H1 (cell line): Measurements from ENCODE around the gene USP7. TPM values are rescaled to one million over a fixed set of nuclear protein-coding genes. Genes with fewer than 3 reads are reported as not detected.

Experiments
- CTCF ChIA-PET: fragments of 300-600 bp; sonication (Branson Sonifier 250); formaldehyde crosslinking; loops from one replicate; lab custom pipeline; 2021; ENCODE audit not compliant: partially characterized antibody; lab: Charles Lee
- POLR2A ChIA-PET: fragments of 300-600 bp; sonication (Branson Sonifier 250); formaldehyde crosslinking; loops from one replicate; lab custom pipeline; 2021; ENCODE audit warnings: inconsistent platforms; ENCODE audit not compliant: partially characterized antibody; lab: Charles Lee
- DNase-seq, 2 experiments: peaks; one replicate each; pipeline versions ENCODE4 v3.0.0 to v3.0.0-alpha.2; 2010 to 2022; ENCODE audit warnings: low spot score in 2 of 2, low read depth in 1 of 2, mixed read lengths in 1 of 2
- FAIRE-seq: peaks from 2 replicates; lab custom pipeline; 2011; peaks lifted over from hg19 to GRCh38; lab: Jason Lieb, UNC
- H2AFZ ChIP-seq: 2 replicates; pipeline ENCODE4 v1.8.1; 2012; ENCODE audit warnings: low read length, inconsistent platforms
- H2AK5ac ChIP-seq: 2 replicates; pipeline ENCODE4 v1.6.1; 2013; ENCODE audit warnings: low read depth, low read length
- H2BK120ac ChIP-seq: replicated peaks from 2 replicates; pipeline ENCODE3; 2013; ENCODE audit warnings: low read depth, low read length, inconsistent platforms
- H2BK12ac ChIP-seq: 2 replicates; pipeline ENCODE4 v1.6.1; 2013; ENCODE audit warnings: low read depth, low read length
- H2BK15ac ChIP-seq: 2 replicates; pipeline ENCODE4 v1.6.1; 2013; ENCODE audit warnings: low read length
- H2BK20ac ChIP-seq: 2 replicates; pipeline ENCODE4 v1.6.1; 2013; ENCODE audit warnings: low read length
- H2BK5ac ChIP-seq: 2 replicates; pipeline ENCODE4 v1.6.1; 2013; ENCODE audit warnings: low read depth, low read length
- H3K14ac ChIP-seq: 2 replicates; pipeline ENCODE4 v1.6.1; 2013; ENCODE audit warnings: inconsistent platforms; ENCODE audit not compliant: insufficient read length
- H3K18ac ChIP-seq: 2 replicates; pipeline ENCODE4 v1.6.1; 2013; ENCODE audit warnings: low read length; ENCODE audit errors: extremely low read depth
- H3K23ac ChIP-seq: 2 replicates; pipeline ENCODE4 v1.6.1; 2013; ENCODE audit warnings: inconsistent platforms; ENCODE audit not compliant: insufficient read length
- H3K23me2 ChIP-seq: 2 replicates; pipeline ENCODE4 v1.6.1; 2013; ENCODE audit warnings: low read depth, low read length
- H3K27ac ChIP-seq: 2 replicates; pipeline ENCODE4 v1.6.1; 2011; ENCODE audit warnings: low read depth, low read length, inconsistent platforms
- H3K27me3 ChIP-seq, 4 experiments: replicated peaks in 1 of 4; 1 replicate in 1 of 4; 2 replicates in 3 of 4; pipeline versions ENCODE4 v1.6.1 to v1.8.1; 2011 to 2013; ENCODE audit warnings: low read length in 3 of 4, mild to moderate bottlenecking in 3 of 4, inconsistent platforms in 2 of 4, mixed read lengths in 2 of 4, moderate library complexity in 1 of 4; ENCODE audit not compliant: control insufficient read depth in 3 of 4, insufficient read depth in 3 of 4; ENCODE audit errors: extremely low read depth in 1 of 4
- H3K36me3 ChIP-seq, 4 experiments: 2 replicates each; pipeline versions ENCODE4 v1.6.1 to v1.8.1; 2011 to 2013; ENCODE audit warnings: mild to moderate bottlenecking in 4 of 4, low read length in 3 of 4, moderate library complexity in 2 of 4, control low read depth in 1 of 4, inconsistent platforms in 1 of 4; ENCODE audit not compliant: insufficient read depth in 4 of 4, control insufficient read depth in 2 of 4
- H3K4ac ChIP-seq: replicated peaks from 2 replicates; pipeline ENCODE3; 2013; ENCODE audit warnings: low read length, low read depth, mixed read lengths, inconsistent platforms; ENCODE audit not compliant: insufficient read length
- H3K4me1 ChIP-seq, 4 experiments: replicated peaks in 1 of 4; 1 replicate in 1 of 4; 2 replicates in 3 of 4; pipeline versions ENCODE4 v1.6.1 to v1.8.1; 2011 to 2013; ENCODE audit warnings: low read length in 3 of 4, inconsistent platforms in 2 of 4, mixed read lengths in 1 of 4; ENCODE audit not compliant: insufficient read depth in 4 of 4, control insufficient read depth in 3 of 4
- H3K4me2 ChIP-seq, 2 experiments: 2 replicates each; pipeline versions ENCODE4 v1.6.1 to v1.8.1; 2011 to 2013; ENCODE audit warnings: low read depth in 2 of 2, low read length in 2 of 2, control low read depth in 1 of 2, inconsistent platforms in 1 of 2, mild to moderate bottlenecking in 1 of 2; ENCODE audit not compliant: insufficient read depth in 1 of 2
- H3K4me3 ChIP-seq, 4 experiments: fragments of 200-600, 300-600 bp in 1 of 4; sonication (generic), shearing (Covaris generic), sonication (Bioruptor Twin) in 1 of 4; 2 replicates each; pipeline versions ENCODE4 v1.5.1 to v1.8.1; 2011 to 2016; ENCODE audit warnings: low read length in 4 of 4, low read depth in 3 of 4, control low read depth in 2 of 4, inconsistent platforms in 2 of 4, mild to moderate bottlenecking in 2 of 4, mixed read lengths in 1 of 4, moderate library complexity in 1 of 4; ENCODE audit not compliant: insufficient read depth in 2 of 4; ENCODE audit errors: extremely low read depth in 1 of 4
- H3K56ac ChIP-seq: replicated peaks from 2 replicates; pipeline ENCODE3; 2013; ENCODE audit warnings: low read depth, mild to moderate bottlenecking, mixed read lengths, low read length, inconsistent platforms; ENCODE audit not compliant: insufficient read length
- H3K79me1 ChIP-seq: 2 replicates; pipeline ENCODE4 v1.6.1; 2013; ENCODE audit warnings: low read depth, low read length, control low read depth
- H3K79me2 ChIP-seq, 2 experiments: 2 replicates each; pipeline versions ENCODE4 v1.6.1 to v1.8.1; 2012 to 2013; ENCODE audit warnings: low read length in 2 of 2, mild to moderate bottlenecking in 2 of 2, inconsistent platforms in 1 of 2; ENCODE audit not compliant: insufficient read depth in 2 of 2, control insufficient read depth in 1 of 2
- H3K9ac ChIP-seq, 4 experiments: replicated peaks in 1 of 4; 1 replicate in 1 of 4; 2 replicates in 3 of 4; pipeline versions ENCODE4 v1.6.1 to v1.8.1; 2011 to 2013; ENCODE audit warnings: low read depth in 3 of 4, low read length in 3 of 4, control low read depth in 2 of 4, mild to moderate bottlenecking in 2 of 4, moderate library complexity in 2 of 4, inconsistent platforms in 1 of 4; ENCODE audit errors: extremely low read depth in 1 of 4
- H3K9me3 ChIP-seq, 2 experiments: 2 replicates each; pipeline versions ENCODE4 v1.6.1 to v1.8.1; 2012 to 2013; ENCODE audit warnings: mild to moderate bottlenecking in 2 of 2, moderate library complexity in 2 of 2, control low read depth in 1 of 2, inconsistent platforms in 1 of 2, low read depth in 1 of 2, low read length in 1 of 2, mixed read lengths in 1 of 2; ENCODE audit not compliant: insufficient read depth in 2 of 2
- H4K20me1 ChIP-seq, 2 experiments: replicated peaks in 1 of 2; 2 replicates each; pipeline versions ENCODE3 to v1.8.1; 2011 to 2013; ENCODE audit warnings: inconsistent platforms in 2 of 2, low read length in 2 of 2, mild to moderate bottlenecking in 1 of 2; ENCODE audit not compliant: insufficient read depth in 2 of 2, control insufficient read depth in 1 of 2
- H4K5ac ChIP-seq: 2 replicates; pipeline ENCODE4 v1.6.1; 2013; ENCODE audit warnings: low read length, low read depth, mixed read lengths, inconsistent platforms; ENCODE audit not compliant: insufficient read length
- H4K8ac ChIP-seq: 2 replicates; pipeline ENCODE4 v1.8.0; 2013; ENCODE audit warnings: mild to moderate bottlenecking, moderate library complexity, low read length, inconsistent platforms; ENCODE audit not compliant: insufficient read depth; ENCODE audit errors: extremely low read depth
- H4K91ac ChIP-seq: replicated peaks from 2 replicates; pipeline ENCODE3; 2013; ENCODE audit warnings: low read length, mixed read lengths, inconsistent platforms; ENCODE audit not compliant: insufficient read length
- ASH2L ChIP-seq: fragments of 200-600, 300-600 bp; sonication (generic); IDR thresholded peaks from one replicate; pipeline ENCODE4 v1.7.1; 2017; ENCODE audit warnings: low read length
- CBX8 ChIP-seq: fragments of 300-800, 300-1000 bp; sonication (generic); IDR thresholded peaks from 2 replicates; pipeline ENCODE4 v1.7.1; 2016; ENCODE audit warnings: low read depth, low read length, borderline replicate concordance
- GTF2F1 ChIP-seq: IDR thresholded peaks from 2 replicates; pipeline ENCODE4 v1.6.1; 2012; ENCODE audit warnings: low read depth, low read length, improper control_type of control experiment, borderline replicate concordance
- HDAC2 ChIP-seq, 2 experiments: fragments of 300-600 bp in 1 of 2; sonication (generic) in 1 of 2; IDR thresholded peaks; 2 replicates each; pipeline ENCODE4 v1.6.1; 2011 to 2012; ENCODE audit warnings: low read depth in 2 of 2, low read length in 2 of 2, mild to moderate bottlenecking in 2 of 2, moderate library complexity in 2 of 2, borderline replicate concordance in 1 of 2, inconsistent platforms in 1 of 2
- NRF1 ChIP-seq: IDR thresholded peaks from 2 replicates; pipeline ENCODE4 v1.6.1; 2011; ENCODE audit warnings: mild to moderate bottlenecking, low read depth, low read length, improper control_type of control experiment
- RAD21 ChIP-seq, 2 experiments: IDR thresholded peaks in 1 of 2; conservative IDR thresholded peaks in 1 of 2; 2 replicates each; pipeline ENCODE4 v1.6.1; 2011; ENCODE audit warnings: low read depth in 2 of 2, low read length in 2 of 2, improper control_type of control experiment in 1 of 2, inconsistent platforms in 1 of 2, mild to moderate bottlenecking in 1 of 2, moderate library complexity in 1 of 2
- RBBP5 ChIP-seq: IDR thresholded peaks from 2 replicates; pipeline ENCODE4 v1.7.1; 2012; ENCODE audit warnings: low read depth, mild to moderate bottlenecking, inconsistent platforms, low read length, moderate library complexity, borderline replicate concordance
- SP2 ChIP-seq: IDR thresholded peaks from 2 replicates; pipeline ENCODE4 v1.6.1; 2012; ENCODE audit warnings: mild to moderate bottlenecking, low read length, inconsistent platforms
- TCF12 ChIP-seq: IDR thresholded peaks from 2 replicates; pipeline ENCODE4 v1.6.1; 2011; ENCODE audit warnings: low read depth, mild to moderate bottlenecking, low read length
- USF2 ChIP-seq: IDR thresholded peaks from 2 replicates; pipeline ENCODE4 v1.6.1; 2011; ENCODE audit warnings: low read length, improper control_type of control experiment
- ZNF274 ChIP-seq: IDR thresholded peaks from 2 replicates; pipeline ENCODE4 v1.7.0; 2012; ENCODE audit warnings: low read length, borderline replicate concordance; ENCODE audit errors: extremely low read depth
- WGBS, 2 experiments: shearing (Covaris generic) in 1 of 2; methylation state at CpG; one replicate each; pipeline versions ENCODE4 v1.1.6 to v1.1.7; 2013 to 2015; ENCODE audit warnings: low lambda C conversion rate in 2 of 2, mixed read lengths in 2 of 2, inconsistent platforms in 1 of 2, low coverage in 1 of 2, missing lambda C conversion rate in 1 of 2; ENCODE audit not compliant: insufficient replicate concordance in 2 of 2, insufficient coverage in 1 of 2, insufficient read length in 1 of 2; ENCODE audit errors: extremely low coverage in 1 of 2, missing lambda C conversion rate in 1 of 2; 5-methylcytosine and 5-hydroxymethylcytosine counted together
- polyA plus RNA-seq, 7 experiments: library from polyadenylated mRNA; depleted of rRNA in 3 of 7; stranded (reverse) in 5 of 7; unstranded in 2 of 7; fragments of >200 nt in 5 of 7; fragments of 200-250 nt in 2 of 7; gene quantifications; 1 replicate in 5 of 7; 2 replicates in 1 of 7; 4 replicates in 1 of 7; pipeline versions ENCODE4 v1.2.1 to v1.2.3, GENCODE V29; 2011 to 2013; ENCODE audit warnings: missing spikeins in 2 of 7, mixed read lengths in 2 of 7
- total RNA-seq: library from RNA; stranded (reverse); fragmentation: NEBNext Ultra II Directional; extraction: Animal tissue kit (Norgen Biotek cat#: 25700); gene quantifications from 2 replicates; pipeline ENCODE4 v1.2.1, GENCODE V29; 2021
- TF ChIP-seq, protein P1 (sequence below): IDR thresholded peaks from 2 replicates; pipeline ENCODE4 v1.6.1; 2011; ENCODE audit warnings: low read depth, mild to moderate bottlenecking, low read length; ENCODE audit not compliant: insufficient read depth

USP7 gene
- total and polyA plus RNA-seq, 2 of the 8 experiments (the other 6 are each of a cell fraction or from before 2014, with no cell fraction given), result 21.3 to 211 TPM

GRCh38 chr16:8937803-8938202, 25.9 kb downstream of the USP7 start:
- Histone ChIP-seq H3K27ac (no peak overlapping the region), H2BK15ac (no peak overlapping the region), H3K4ac (no peak overlapping the region), H3K14ac (no peak overlapping the region), H3K4me1 (peaks cover 0 to 10% (median 6%) of the 10 kb centered on the region in 4 experiments; a peak in 6 of 7 replicates), H3K23me2 (no peaks in the 10 kb centered on the region), H3K4me2 (no peak overlapping the region), H4K5ac (no peak overlapping the region), H2AFZ (no peak overlapping the region), H3K18ac (no peak overlapping the region), H2AK5ac (no peak overlapping the region), H4K91ac (no peak overlapping the region), H3K79me1 (peaks cover 15% of the 10 kb centered on the region), H4K20me1 (peaks cover 46 to 50% of the 10 kb centered on the region in 2 experiments), H3K79me2 (peaks cover 66 to 100% of the 10 kb centered on the region in 2 experiments), H3K56ac (no peak overlapping the region), H3K4me3 (no peak overlapping the region), H2BK12ac (no peak overlapping the region), H3K9me3 (no peaks in the 10 kb centered on the region), H3K36me3 (no peaks in the 10 kb centered on the region), H2BK5ac (no peak overlapping the region), H2BK120ac (no peak overlapping the region), H3K27me3 (no peaks in the 10 kb centered on the region), H4K8ac (no peak overlapping the region), H2BK20ac (no peak overlapping the region), H3K9ac (no peak overlapping the region), H3K23ac (no peak overlapping the region)
- CTCF ChIA-PET, result interaction anchor here (0.9 to 10.5 kb wide), 8 partner anchors 10 to 75 kb away, joined by 4 to 189 read pairs (median 20); no protein-coding TSS in a partner anchor
- DNase-seq, result no peak
- POLR2A ChIA-PET, result interaction anchor here (2.9 kb wide), 1 partner anchor 22 kb away, joined by 13 read pairs; no protein-coding TSS in a partner anchor
- WGBS, 2 experiments, result 86% methylated on average over 4 of the region's 4 CpGs; no CpG with 5 or more reads in 1 of the 2 experiments
- no peak for FAIRE-seq
- no peak for TF ChIP-seq GTF2F1
- no peak for TF ChIP-seq RAD21 (IDR thresholded peaks at IDR 0.05 in 1 of 2, conservative IDR thresholded peaks at IDR 0.05 in 1 of 2; ENCODE audit: low read depth in 2 of 2, low read length in 2 of 2)
- no peak for TF ChIP-seq ZNF274
- no peak for TF ChIP-seq HDAC2 (IDR thresholded peaks at IDR 0.05; ENCODE audit: borderline replicate concordance in 1 of 2, low read depth in 2 of 2, low read length in 2 of 2)
- no peak for TF ChIP-seq ASH2L
- no peak for TF ChIP-seq NRF1
- TF ChIP-seq TCF12, result no peak
- TF ChIP-seq, protein P1, sequence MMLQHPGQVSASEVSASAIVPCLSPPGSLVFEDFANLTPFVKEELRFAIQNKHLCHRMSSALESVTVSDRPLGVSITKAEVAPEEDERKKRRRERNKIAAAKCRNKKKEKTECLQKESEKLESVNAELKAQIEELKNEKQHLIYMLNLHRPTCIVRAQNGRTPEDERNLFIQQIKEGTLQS, result no peak
- no peak for TF ChIP-seq USF2
- no peak for TF ChIP-seq CBX8
- no peak for TF ChIP-seq RBBP5
- no peak for TF ChIP-seq SP2
